ENCODE measurements around the gene ALDH1A3. TPM values are rescaled to one million over a fixed set of nuclear protein-coding genes. Genes with fewer than 3 reads are reported as not detected.

The ALDH1A3 gene
- total RNA-seq, 1 experiment from 2014 or later, result 983 TPM

DNA sequence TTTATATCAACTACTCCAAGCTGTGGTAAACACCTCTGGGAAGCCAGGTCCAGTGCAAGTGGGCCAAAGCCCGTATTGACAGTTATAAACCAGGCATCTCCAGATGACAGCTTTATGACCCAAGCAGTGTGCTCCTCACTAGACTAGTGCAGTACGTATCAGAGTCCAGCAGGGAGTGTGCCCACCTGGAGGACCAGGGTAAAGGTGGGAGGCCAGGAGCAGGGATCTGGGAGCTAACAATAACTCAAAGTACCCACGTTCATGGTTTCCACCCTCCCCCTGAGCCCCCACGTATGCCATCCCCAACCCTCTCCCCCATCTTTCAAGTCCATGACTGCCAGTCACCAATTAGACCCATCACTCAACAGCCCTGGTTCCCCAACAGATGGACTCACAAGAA, 27.0 kb upstream of the ALDH1A3 start:
- intact Hi-C loops (cut with micrococcal nuclease; ENCODE audit: unreplicated experiment), result no loop called here
- DNase-seq, result no peak
- Mint-ChIP-seq H3K4me1 (ENCODE audit: low read depth, unreplicated experiment) (peaks cover 37% of the 10 kb centered on the region), H3K4me3 (ENCODE audit: low read depth, unreplicated experiment) (no peak overlapping the region), H3K27ac (ENCODE audit: unreplicated experiment) (no peak overlapping the region), H3K27me3 (ENCODE audit: unreplicated experiment) (no peaks in the 10 kb centered on the region), H3K9me3 (ENCODE audit: low read depth, unreplicated experiment) (no peaks in the 10 kb centered on the region), H3K36me3 (ENCODE audit: insufficient read depth, unreplicated experiment) (peaks cover 66% of the 10 kb centered on the region)
- BruUV-seq (replicated peaks), result no TSS peak
- TF ChIP-seq, protein P1, sequence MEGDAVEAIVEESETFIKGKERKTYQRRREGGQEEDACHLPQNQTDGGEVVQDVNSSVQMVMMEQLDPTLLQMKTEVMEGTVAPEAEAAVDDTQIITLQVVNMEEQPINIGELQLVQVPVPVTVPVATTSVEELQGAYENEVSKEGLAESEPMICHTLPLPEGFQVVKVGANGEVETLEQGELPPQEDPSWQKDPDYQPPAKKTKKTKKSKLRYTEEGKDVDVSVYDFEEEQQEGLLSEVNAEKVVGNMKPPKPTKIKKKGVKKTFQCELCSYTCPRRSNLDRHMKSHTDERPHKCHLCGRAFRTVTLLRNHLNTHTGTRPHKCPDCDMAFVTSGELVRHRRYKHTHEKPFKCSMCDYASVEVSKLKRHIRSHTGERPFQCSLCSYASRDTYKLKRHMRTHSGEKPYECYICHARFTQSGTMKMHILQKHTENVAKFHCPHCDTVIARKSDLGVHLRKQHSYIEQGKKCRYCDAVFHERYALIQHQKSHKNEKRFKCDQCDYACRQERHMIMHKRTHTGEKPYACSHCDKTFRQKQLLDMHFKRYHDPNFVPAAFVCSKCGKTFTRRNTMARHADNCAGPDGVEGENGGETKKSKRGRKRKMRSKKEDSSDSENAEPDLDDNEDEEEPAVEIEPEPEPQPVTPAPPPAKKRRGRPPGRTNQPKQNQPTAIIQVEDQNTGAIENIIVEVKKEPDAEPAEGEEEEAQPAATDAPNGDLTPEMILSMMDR (IDR thresholded peaks at IDR 0.05; ENCODE audit: unreplicated experiment), result no peak
- CTCF ChIA-PET, result no interaction called here

DNA sequence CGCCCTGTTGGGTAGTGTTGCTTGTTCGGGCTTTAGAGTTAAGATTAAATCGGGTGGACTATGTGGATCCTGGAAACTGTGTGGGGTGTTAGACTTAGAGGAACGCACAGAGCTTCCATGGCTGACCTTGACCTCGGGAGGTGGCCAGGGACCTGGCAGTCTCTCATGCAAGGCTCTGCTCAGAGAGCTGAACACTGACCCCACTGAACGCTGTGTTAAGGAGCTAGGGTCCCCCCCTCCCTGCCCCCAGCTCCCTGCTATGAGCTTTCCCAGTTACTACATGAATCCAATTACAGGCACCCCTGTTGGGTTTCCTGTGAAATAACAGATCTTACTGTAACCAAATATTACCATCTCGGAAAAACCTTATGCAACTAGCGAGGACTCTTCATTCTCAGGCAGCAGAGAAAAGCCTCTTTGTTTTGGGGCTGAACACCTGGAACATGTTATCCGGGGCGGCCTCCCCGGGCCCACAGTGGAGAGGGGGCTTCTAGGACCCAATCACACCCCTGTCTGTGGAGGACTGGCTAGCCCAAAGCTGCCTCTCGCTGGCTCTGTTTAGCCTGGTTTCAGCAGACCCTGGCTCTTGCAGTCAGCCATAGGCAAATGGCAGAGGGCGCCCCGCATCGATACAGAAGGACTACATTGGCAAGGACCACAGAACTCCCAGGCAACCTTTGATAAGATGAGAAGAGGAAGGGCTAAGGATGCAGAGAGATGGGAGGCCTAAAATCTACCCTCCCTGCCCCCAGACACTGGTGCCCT, 25.8 kb upstream of the ALDH1A3 start:
- H3K4me1 Mint-ChIP-seq (ENCODE audit: low read depth, unreplicated experiment), result peaks cover 32% of the 10 kb centered on the region
- no peak overlapping the region for H3K27ac Mint-ChIP-seq (ENCODE audit: unreplicated experiment)
- no TSS peak for BruUV-seq (replicated peaks)
- DNase-seq, result no peak
- TF ChIP-seq, protein P1 (IDR thresholded peaks at IDR 0.05; ENCODE audit: unreplicated experiment), result no peak
- H3K36me3 Mint-ChIP-seq (ENCODE audit: insufficient read depth, unreplicated experiment), result peaks cover 69% of the 10 kb centered on the region
- H3K9me3 Mint-ChIP-seq (ENCODE audit: low read depth, unreplicated experiment), result no peaks in the 10 kb centered on the region
- intact Hi-C loops (cut with micrococcal nuclease; ENCODE audit: unreplicated experiment), result no loop called here
- no peak overlapping the region for H3K4me3 Mint-ChIP-seq (ENCODE audit: low read depth, unreplicated experiment)
- no peaks in the 10 kb centered on the region for H3K27me3 Mint-ChIP-seq (ENCODE audit: unreplicated experiment)
- CTCF ChIA-PET, result no interaction called here

DNA sequence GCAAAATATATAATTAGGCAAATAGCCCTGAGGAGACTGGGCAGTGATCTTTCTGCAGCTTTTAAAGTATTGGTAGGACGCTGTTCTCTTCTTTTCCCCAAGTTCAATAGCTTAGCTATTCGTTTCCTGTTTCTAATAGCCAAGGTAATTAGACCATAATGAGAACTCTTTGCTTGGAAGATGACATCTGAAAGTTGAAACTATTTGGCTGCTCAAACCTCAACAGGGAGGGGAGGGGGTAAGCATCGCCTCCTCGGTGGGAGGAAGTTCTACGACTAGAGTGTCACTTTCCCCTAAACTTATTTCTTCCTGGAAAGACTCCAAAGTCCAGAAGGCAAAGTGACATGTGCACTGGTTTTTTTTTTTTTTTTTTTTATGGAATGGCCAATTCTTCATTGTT, 22.8 kb upstream of the ALDH1A3 start:
- Mint-ChIP-seq H3K4me3 (ENCODE audit: low read depth, unreplicated experiment) (no peak overlapping the region), H3K9me3 (ENCODE audit: low read depth, unreplicated experiment) (peaks cover 2% of the 10 kb centered on the region), H3K36me3 (ENCODE audit: insufficient read depth, unreplicated experiment) (peaks cover 39% of the 10 kb centered on the region), H3K27me3 (ENCODE audit: unreplicated experiment) (no peaks in the 10 kb centered on the region), H3K27ac (ENCODE audit: unreplicated experiment) (no peak overlapping the region), H3K4me1 (ENCODE audit: low read depth, unreplicated experiment) (peaks cover 8% of the 10 kb centered on the region)
- no TSS peak for BruUV-seq (replicated peaks)
- CTCF ChIA-PET, result interaction anchor here (0.5 kb wide), 1 partner anchor 527 kb away, joined by 4 read pairs; no protein-coding TSS in a partner anchor
- TF ChIP-seq, protein P1 (IDR thresholded peaks at IDR 0.05; ENCODE audit: unreplicated experiment), result no peak
- no peak for DNase-seq
- intact Hi-C loops (cut with micrococcal nuclease; ENCODE audit: unreplicated experiment), result no loop called here

DNA sequence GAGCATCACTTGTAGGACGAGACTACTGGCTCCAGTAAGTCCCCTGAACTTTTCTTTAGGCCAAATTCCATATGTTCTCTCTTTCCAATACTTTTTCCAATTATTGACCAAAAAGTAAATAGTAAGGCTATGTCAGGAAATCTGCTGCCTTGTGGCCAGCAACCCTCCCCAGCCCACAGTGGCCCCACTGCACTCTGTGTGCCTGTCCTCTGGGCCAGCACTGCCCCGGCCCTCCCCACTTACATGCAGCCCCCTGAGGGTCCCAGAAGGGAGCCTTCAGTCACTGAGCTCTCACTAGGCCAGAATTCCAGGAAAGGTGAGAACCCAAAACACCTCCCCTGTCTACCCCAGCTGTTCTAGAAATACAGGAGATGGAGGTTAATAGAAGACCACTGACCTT, 21.3 kb upstream of the ALDH1A3 start:
- H3K4me1 Mint-ChIP-seq (ENCODE audit: low read depth, unreplicated experiment), result peaks cover 8% of the 10 kb centered on the region
- H3K9me3 Mint-ChIP-seq (ENCODE audit: low read depth, unreplicated experiment), result peaks cover 2% of the 10 kb centered on the region
- no peaks in the 10 kb centered on the region for H3K27me3 Mint-ChIP-seq (ENCODE audit: unreplicated experiment)
- peaks cover 31% of the 10 kb centered on the region for H3K36me3 Mint-ChIP-seq (ENCODE audit: insufficient read depth, unreplicated experiment)
- no peak for DNase-seq
- TF ChIP-seq, protein P1 (IDR thresholded peaks at IDR 0.05; ENCODE audit: unreplicated experiment), result no peak
- CTCF ChIA-PET, result no interaction called here
- H3K4me3 Mint-ChIP-seq (ENCODE audit: low read depth, unreplicated experiment), result no peak overlapping the region
- no peak overlapping the region for H3K27ac Mint-ChIP-seq (ENCODE audit: unreplicated experiment)
- no TSS peak for BruUV-seq (replicated peaks)
- intact Hi-C loops (cut with micrococcal nuclease; ENCODE audit: unreplicated experiment), result no loop called here
